ENCODE measurements around the gene CORO1C. TPM values are rescaled to one million over a fixed set of nuclear protein-coding genes. Genes with fewer than 3 reads are reported as not detected.
A peak's percentile ranks its signal among the peaks of the same experiment; 100 is the strongest.

CORO1C gene
- polyA plus RNA-seq, 1 of the 3 experiments (the other 2 are of a cell fraction): 150 TPM

- TF ChIP-seq EP300 (IDR thresholded peaks at IDR 0.05; ENCODE audit: borderline replicate concordance in 1 of 2, low read depth in 1 of 2, low read length in 1 of 2): peak in 1 of 2 experiments; percentile 41; a peak in 1 of 4 replicates
- TF ChIP-seq RCOR1 (IDR thresholded peaks at IDR 0.05; ENCODE audit: low read length): peak; percentile 53; the same call in 1 of the 2 replicates
- TF ChIP-seq NRF1 (IDR thresholded peaks at IDR 0.05; ENCODE audit: low read depth, low read length): peak; percentile 44
- TF ChIP-seq MXI1 (IDR thresholded peaks at IDR 0.05; ENCODE audit: low read depth, low read length): peak; percentile 21; the same call in 1 of the 2 replicates
- TF ChIP-seq USF2 (IDR thresholded peaks at IDR 0.05; ENCODE audit: borderline replicate concordance, low read depth, low read length): no peak
- TF ChIP-seq ZBTB33 (IDR thresholded peaks at IDR 0.05; ENCODE audit: borderline replicate concordance, low read depth): no peak
- no peak for TF ChIP-seq MEF2A (IDR thresholded peaks at IDR 0.05; ENCODE audit: borderline replicate concordance, low read depth)
- no peak for TF ChIP-seq FOXJ3 (CRISPR knock-in tag; IDR thresholded peaks at IDR 0.05)
- TF ChIP-seq RAD21 (IDR thresholded peaks at IDR 0.05; ENCODE audit: low read length): peak; percentile 60
Measured at GRCh38 chr12:108731105-108731865, at the start of gene CORO1C (continued).

- H3K4me3 ChIP-seq (ENCODE audit: low read depth in 2 of 2, low read length in 1 of 2): no peak overlapping the region
- no peaks in the 10 kb centered on the region for H3K9me3 ChIP-seq
- ChIA-PET POLR2A (no interaction called here), CTCF (no interaction called here)
- H3K9ac ChIP-seq: no peak overlapping the region
- WGBS (ENCODE audit: low lambda C conversion rate): 97% methylated on average over 9 of the region's 9 CpGs
- H3K4me2 ChIP-seq: no peak overlapping the region
- no peaks in the 10 kb centered on the region for H3K9me2 ChIP-seq
- H3K36me3 ChIP-seq (replicated peaks in 1 of 2; ENCODE audit: control insufficient read depth in 1 of 2, insufficient read depth in 2 of 2, low read length in 1 of 2): peaks cover 16 to 20% of the 10 kb centered on the region in 2 experiments
- peaks cover 10% of the 10 kb centered on the region; the same call in 1 of the 2 replicates for H4K20me1 ChIP-seq (ENCODE audit: insufficient read depth)
- no peaks in the 10 kb centered on the region for H3K4me1 ChIP-seq (ENCODE audit: control insufficient read depth in 1 of 2, insufficient read depth in 2 of 2, low read depth in 1 of 2, low read length in 1 of 2)
- no peaks in the 10 kb centered on the region for H3K27me3 ChIP-seq (ENCODE audit: insufficient read depth)
- H3F3A ChIP-seq (replicated peaks; ENCODE audit: insufficient read depth): peaks cover 9% of the 10 kb centered on the region
- H2AFZ ChIP-seq (ENCODE audit: low read depth): no peak overlapping the region
- no peaks in the 10 kb centered on the region for H3K79me2 ChIP-seq (ENCODE audit: insufficient read depth)
- H3K27ac ChIP-seq (ENCODE audit: low read depth in 2 of 2, low read length in 1 of 2): no peak overlapping the region
- no peak for DNase-seq
- TF ChIP-seq RCOR1 (IDR thresholded peaks at IDR 0.05; ENCODE audit: low read length) (no peak), ELF1 (IDR thresholded peaks at IDR 0.05) (no peak), POLR2AphosphoS5 (IDR thresholded peaks at IDR 0.05; ENCODE audit: low read depth, low read length) (no peak), SIN3A (IDR thresholded peaks at IDR 0.05; ENCODE audit: borderline replicate concordance, low read depth, low read length) (no peak), TAF1 (IDR thresholded peaks at IDR 0.05; ENCODE audit: borderline replicate concordance, low read depth, low read length) (no peak), MEF2A (IDR thresholded peaks at IDR 0.05; ENCODE audit: borderline replicate concordance, low read depth) (no peak), REST (IDR thresholded peaks at IDR 0.05; ENCODE audit: low read depth, low read length) (no peak), PBX3 (IDR thresholded peaks at IDR 0.05) (no peak), GATA2 (CRISPR knock-in tag; IDR thresholded peaks at IDR 0.05) (no peak), NFIC (IDR thresholded peaks at IDR 0.05; ENCODE audit: borderline replicate concordance) (no peak), EZH2phosphoT487 (IDR thresholded peaks at IDR 0.05; ENCODE audit: borderline replicate concordance, low read depth) (no peak), CHD2 (IDR thresholded peaks at IDR 0.05; ENCODE audit: low read length, partially characterized antibody) (no peak)
Measured at GRCh38 chr12:108779998-108780688, 48.8 kb upstream of the CORO1C start.
